Activated B cell treated with CpG ODN at 0.5 μM for 24 hours (primary cell): ENCODE measurements around the gene EDA. TPM values are rescaled to one million over a fixed set of nuclear protein-coding genes. Genes with fewer than 3 reads are reported as not detected.
A peak's percentile ranks its signal among the peaks of the same experiment; 100 is the strongest.

Source experiments
- ATAC-seq: fragments of 200-7000 bp; cut with Tn5 transposase; one replicate; pipeline ENCODE4 v1.10.0; 2021; ENCODE audit warnings: low read depth, mild to moderate bottlenecking, moderate library complexity
- CTCF ChIA-PET: fragments of 350-600 bp; sonication (Branson Sonifier 250); formaldehyde crosslinking; loops from one replicate; lab custom pipeline; 2021; ENCODE audit warnings: antibody characterized with exemption; lab: Charles Lee
- POLR2A ChIA-PET: fragments of 350-600 bp; sonication (Branson Sonifier 250); formaldehyde crosslinking; loops from one replicate; lab custom pipeline; 2021; ENCODE audit warnings: antibody characterized with exemption; lab: Charles Lee
- DNase-seq: peaks from one replicate; pipeline ENCODE4 v3.0.0; 2022
- H3K27ac Mint-ChIP-seq: one replicate; pipeline ENCODE4 v1.8.0; 2020; ENCODE audit warnings: mixed read lengths
- H3K27me3 Mint-ChIP-seq: one replicate; pipeline ENCODE4 v1.8.0; 2021; ENCODE audit warnings: mixed read lengths
- H3K36me3 Mint-ChIP-seq: one replicate; pipeline ENCODE4 v1.8.0; 2021; ENCODE audit warnings: low read depth, mixed read lengths
- H3K4me1 Mint-ChIP-seq: one replicate; pipeline ENCODE4 v1.8.0; 2021; ENCODE audit warnings: mixed read lengths
- H3K4me3 Mint-ChIP-seq: one replicate; pipeline ENCODE4 v1.8.0; 2020; ENCODE audit warnings: mild to moderate bottlenecking, mixed read lengths
- H3K9me3 Mint-ChIP-seq: one replicate; pipeline ENCODE4 v1.8.0; 2020; ENCODE audit warnings: mixed read lengths
- CTCF ChIP-seq: fragments of 200-600 bp; IDR thresholded peaks from one replicate; pipeline ENCODE4 v1.8.0; 2022; ENCODE audit warnings: antibody characterized with exemption, mild to moderate bottlenecking
- intact Hi-C: fragments of 100-400 bp; cut with micrococcal nuclease; formaldehyde crosslinking; loops from one replicate; pipeline ENCODE4 v1.15.1; 2024
- total RNA-seq: library from RNA; stranded (reverse); gene quantifications from 2 replicates; pipeline ENCODE4 v1.2.3, GENCODE V29; 2022

The EDA gene
- total RNA-seq, 1 donor from 2014 or later, result not detected

- TF ChIP-seq CTCF, result no peak
- ChIA-PET POLR2A (no interaction called here), CTCF (no interaction called here)
- no peaks in the 10 kb centered on the region for H3K9me3 Mint-ChIP-seq
- intact Hi-C loops, result no loop called here
- DNase-seq (no peak), ATAC-seq (no peak)
- no peak overlapping the region for H3K4me3 Mint-ChIP-seq
- no peaks in the 10 kb centered on the region for H3K27me3 Mint-ChIP-seq
- no peaks in the 10 kb centered on the region for H3K4me1 Mint-ChIP-seq
- H3K27ac Mint-ChIP-seq, result no peak overlapping the region
- no peaks in the 10 kb centered on the region for H3K36me3 Mint-ChIP-seq
Measured at GRCh38 chrX:69605521-69605920, 10.4 kb upstream of the EDA start.

- no peak for ATAC-seq
- TF ChIP-seq CTCF, result no peak
- Mint-ChIP-seq H3K27ac (no peak overlapping the region), H3K36me3 (no peaks in the 10 kb centered on the region), H3K4me1 (no peaks in the 10 kb centered on the region), H3K9me3 (no peaks in the 10 kb centered on the region), H3K4me3 (no peak overlapping the region), H3K27me3 (no peaks in the 10 kb centered on the region)
- DNase-seq, result no peak
- ChIA-PET CTCF (no interaction called here), POLR2A (no interaction called here)
- intact Hi-C loops, result no loop called here
Measured at GRCh38 chrX:69607616-69608015, 8.3 kb upstream of the EDA start.

DNA sequence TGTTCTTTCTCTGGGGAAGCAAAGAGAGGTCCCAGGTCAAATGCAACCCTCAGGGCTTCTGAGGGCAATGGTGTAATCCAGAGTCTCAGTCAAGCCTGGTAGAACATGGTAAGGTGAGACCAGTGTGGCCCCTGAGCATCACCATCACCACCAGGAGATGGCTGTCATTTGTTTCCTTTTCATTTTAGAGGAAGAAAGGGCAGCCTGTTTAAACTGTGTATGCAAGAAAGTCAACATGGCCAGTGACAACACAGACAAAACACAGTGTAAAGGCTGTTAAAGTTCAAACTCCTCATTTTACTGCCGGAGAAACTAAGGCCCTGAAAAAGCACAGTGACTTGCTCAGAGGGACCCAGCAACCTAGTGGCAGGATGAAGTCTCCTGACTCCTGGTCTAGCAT is 2.0 kb upstream of the EDA start:
- no peaks in the 10 kb centered on the region for H3K36me3 Mint-ChIP-seq
- ATAC-seq (no peak), DNase-seq (no peak)
- no peaks in the 10 kb centered on the region for H3K9me3 Mint-ChIP-seq
- H3K4me1 Mint-ChIP-seq, result peaks cover 9% of the 10 kb centered on the region
- no peak for TF ChIP-seq CTCF
- no peak overlapping the region for H3K27ac Mint-ChIP-seq
- intact Hi-C loops, result no loop called here
- no peak overlapping the region for H3K4me3 Mint-ChIP-seq
- H3K27me3 Mint-ChIP-seq, result peaks cover 12% of the 10 kb centered on the region
- ChIA-PET CTCF (no interaction called here), POLR2A (no interaction called here)

GRCh38 chrX:69614886-69615285 is 1.0 kb upstream of the EDA start:
- TF ChIP-seq CTCF, result no peak
- no peak for ATAC-seq
- no peak overlapping the region for H3K4me3 Mint-ChIP-seq
- no peaks in the 10 kb centered on the region for H3K36me3 Mint-ChIP-seq
- ChIA-PET CTCF (no interaction called here), POLR2A (no interaction called here)
- no peaks in the 10 kb centered on the region for H3K9me3 Mint-ChIP-seq
- no peak overlapping the region for H3K27ac Mint-ChIP-seq
- peaks cover 12% of the 10 kb centered on the region for H3K27me3 Mint-ChIP-seq
- intact Hi-C loops, result no loop called here
- no peak for DNase-seq
- peaks cover 9% of the 10 kb centered on the region for H3K4me1 Mint-ChIP-seq

DNA sequence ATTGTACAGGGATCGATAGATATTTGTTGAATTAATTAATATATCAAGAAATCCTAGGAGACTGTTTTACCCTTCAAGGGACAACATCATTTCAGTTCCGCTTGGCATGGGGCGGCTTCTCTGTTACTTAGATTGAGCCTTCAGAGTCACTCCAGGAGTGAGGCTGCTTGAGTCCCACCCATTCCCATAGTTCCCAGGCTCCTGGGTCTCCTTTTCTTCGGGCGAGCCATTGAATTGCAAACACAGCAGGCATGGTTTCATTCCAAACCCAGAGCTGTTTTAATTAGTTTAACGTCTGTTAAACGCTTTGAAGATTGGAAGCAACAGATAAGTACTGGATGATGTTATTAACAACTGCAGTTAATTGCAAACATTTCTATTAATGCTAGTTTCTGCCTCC is 571 bp upstream of the EDA start:
- Mint-ChIP-seq H3K9me3 (no peaks in the 10 kb centered on the region), H3K27me3 (peaks cover 12% of the 10 kb centered on the region), H3K4me1 (peaks cover 9% of the 10 kb centered on the region), H3K27ac (no peak overlapping the region), H3K36me3 (no peaks in the 10 kb centered on the region), H3K4me3 (peak overlapping the region; percentile 44)
- ATAC-seq (no peak), DNase-seq (no peak)
- intact Hi-C loops, result no loop called here
- ChIA-PET POLR2A (no interaction called here), CTCF (no interaction called here)
- no peak for TF ChIP-seq CTCF
